Measurements from ENCODE around the gene BCCIP. TPM values are rescaled to one million over a fixed set of nuclear protein-coding genes. Genes with fewer than 3 reads are reported as not detected.

Gene BCCIP
- polyA plus RNA-seq, 1 donor from 2014 or later: 70.0 TPM

DNA sequence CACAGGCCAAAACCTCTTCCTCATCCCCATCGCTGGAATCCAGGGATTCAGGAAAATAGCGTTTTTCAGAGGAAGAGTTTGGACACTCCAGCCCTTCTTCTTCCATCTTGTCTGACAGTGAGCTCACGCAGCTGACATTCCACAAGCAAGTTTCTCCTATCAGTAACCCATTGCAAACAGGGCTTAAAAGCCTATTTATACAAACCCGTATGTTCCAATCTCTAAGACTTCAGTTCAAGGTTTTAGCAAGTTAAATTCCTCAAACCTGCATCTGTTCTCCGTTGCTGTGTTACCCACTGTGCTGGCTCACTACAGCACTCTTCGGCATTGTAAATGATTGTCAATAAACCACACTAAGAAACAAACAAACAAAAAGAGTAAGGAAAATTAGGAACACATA is 57.4 kb downstream of the BCCIP start:
- no peak overlapping the region for H3K27ac Mint-ChIP-seq
- H3K9me3 Mint-ChIP-seq: peaks cover 0 to 14% (median 0%) of the 10 kb centered on the region in 3 donors
- peaks cover 17% of the 10 kb centered on the region for H3K36me3 Mint-ChIP-seq
- no peak overlapping the region for H3K4me3 Mint-ChIP-seq
- no peaks in the 10 kb centered on the region for H3K4me1 Mint-ChIP-seq
- H3K27me3 Mint-ChIP-seq: no peaks in the 10 kb centered on the region

GRCh38 chr10:125881192-125881591 is 57.8 kb downstream of the BCCIP start, which contains the start of gene DHX32:
DHX32 (minus strand) TSS chr10:125881292; CDS start chr10:125880824, 468 bp downstream.
- Mint-ChIP-seq H3K4me3 (no peak within 1 kb of the TSS), H3K27me3 (no peaks in the 10 kb centered on the region), H3K27ac (no peak within 1 kb of the TSS), H3K36me3 (peaks cover 12% of the 10 kb centered on the region), H3K9me3 (peaks cover 0 to 9% (median 0%) of the 10 kb centered on the region in 3 donors), H3K4me1 (no peaks in the 10 kb centered on the region)

DNA sequence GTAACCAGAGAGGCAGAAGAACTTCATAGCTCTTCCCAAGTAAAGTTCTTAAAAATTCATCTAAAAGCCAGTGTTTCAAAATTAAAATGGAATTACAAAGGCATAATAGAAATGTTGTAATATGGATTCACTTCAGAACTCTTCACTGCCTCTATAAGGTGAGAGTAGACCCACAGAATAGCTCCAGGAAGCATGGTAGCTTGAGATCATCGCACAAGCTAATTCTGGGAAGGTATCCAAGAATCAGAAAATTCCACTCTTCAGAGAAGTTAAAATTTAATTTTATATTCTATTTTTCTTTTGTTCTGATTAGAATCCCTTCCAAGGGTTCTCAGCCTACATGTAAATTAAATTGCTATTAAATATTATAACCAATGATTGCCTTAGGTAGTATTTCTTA is 59.2 kb downstream of the BCCIP start:
- Mint-ChIP-seq H3K27me3 (no peaks in the 10 kb centered on the region), H3K4me3 (no peak overlapping the region), H3K36me3 (peaks cover 9% of the 10 kb centered on the region), H3K4me1 (no peaks in the 10 kb centered on the region), H3K9me3 (no peaks in the 10 kb centered on the region), H3K27ac (no peak overlapping the region)

GRCh38 chr10:125883211-125883610 is 59.9 kb downstream of the BCCIP start:
- no peaks in the 10 kb centered on the region for H3K27me3 Mint-ChIP-seq
- H3K4me1 Mint-ChIP-seq: no peaks in the 10 kb centered on the region
- H3K9me3 Mint-ChIP-seq: no peaks in the 10 kb centered on the region
- no peak overlapping the region for H3K27ac Mint-ChIP-seq
- H3K4me3 Mint-ChIP-seq: no peak overlapping the region
- peaks cover 9% of the 10 kb centered on the region for H3K36me3 Mint-ChIP-seq

Other genes with a start within 250 kb of the BCCIP start
- not detected for gene TEX36, start 140.4 kb upstream of the BCCIP start, polyA plus RNA-seq
- gene EDRF1, start 103.8 kb upstream of the BCCIP start, polyA plus RNA-seq: 12.8 TPM
- not detected for gene MMP21, start 47.7 kb upstream of the BCCIP start, polyA plus RNA-seq
- 55.1 TPM for gene UROS, start 288 bp upstream of the BCCIP start, polyA plus RNA-seq
- 6.8 TPM for gene DHX32, start 57.7 kb downstream of the BCCIP start, polyA plus RNA-seq
- not detected for gene FANK1, start 73.0 kb downstream of the BCCIP start, polyA plus RNA-seq